GM12873 (cell line): Measurements from ENCODE around the gene COL23A1.

Experiments used
- TF ChIP-seq, protein P1 (sequence below): IDR thresholded peaks from 2 replicates; pipeline ENCODE4 v1.5.1; 2012; ENCODE audit warnings: low read depth, mild to moderate bottlenecking, moderate library complexity, low read length, control low read depth; ENCODE audit not compliant: insufficient read depth; ENCODE audit errors: missing control alignments

COL23A1 gene

DNA sequence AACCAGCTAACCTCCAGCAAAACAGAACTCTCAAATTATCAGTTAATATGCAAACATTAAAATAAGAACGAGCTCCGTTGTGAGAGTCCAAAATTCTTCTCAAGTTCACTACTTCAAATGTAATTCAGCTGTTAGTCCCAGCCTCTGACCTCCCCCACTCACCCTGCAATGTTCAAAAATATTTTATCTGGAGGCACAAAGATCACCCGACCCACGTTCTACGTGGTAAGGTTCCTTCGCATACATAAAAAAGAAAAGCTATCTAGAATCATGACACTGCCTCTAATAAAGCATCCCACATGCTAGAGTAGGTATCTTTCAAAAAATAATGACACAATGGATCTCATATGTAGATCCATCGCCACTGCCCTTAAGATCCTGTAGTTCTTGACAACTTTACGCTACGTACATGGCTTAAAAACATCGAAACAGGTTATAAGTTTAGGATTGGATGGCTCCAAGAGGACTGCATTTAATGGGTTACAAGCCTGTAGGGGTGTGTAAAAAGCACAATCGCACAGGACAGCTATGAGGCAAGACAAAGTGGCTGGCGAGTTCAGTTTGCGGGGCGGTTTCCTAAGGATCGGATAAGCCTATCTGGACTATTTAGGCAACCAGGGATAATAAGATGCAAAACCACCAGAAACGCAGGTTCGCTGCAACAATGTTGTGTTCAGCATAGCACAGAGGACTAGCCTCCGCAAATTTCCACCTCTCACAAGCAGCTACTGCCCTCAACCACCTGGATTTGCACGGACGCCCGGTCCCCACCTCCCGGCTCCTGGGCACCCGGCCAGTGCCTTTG is 35.7 kb upstream of the COL23A1 start:
- TF ChIP-seq, protein P1, sequence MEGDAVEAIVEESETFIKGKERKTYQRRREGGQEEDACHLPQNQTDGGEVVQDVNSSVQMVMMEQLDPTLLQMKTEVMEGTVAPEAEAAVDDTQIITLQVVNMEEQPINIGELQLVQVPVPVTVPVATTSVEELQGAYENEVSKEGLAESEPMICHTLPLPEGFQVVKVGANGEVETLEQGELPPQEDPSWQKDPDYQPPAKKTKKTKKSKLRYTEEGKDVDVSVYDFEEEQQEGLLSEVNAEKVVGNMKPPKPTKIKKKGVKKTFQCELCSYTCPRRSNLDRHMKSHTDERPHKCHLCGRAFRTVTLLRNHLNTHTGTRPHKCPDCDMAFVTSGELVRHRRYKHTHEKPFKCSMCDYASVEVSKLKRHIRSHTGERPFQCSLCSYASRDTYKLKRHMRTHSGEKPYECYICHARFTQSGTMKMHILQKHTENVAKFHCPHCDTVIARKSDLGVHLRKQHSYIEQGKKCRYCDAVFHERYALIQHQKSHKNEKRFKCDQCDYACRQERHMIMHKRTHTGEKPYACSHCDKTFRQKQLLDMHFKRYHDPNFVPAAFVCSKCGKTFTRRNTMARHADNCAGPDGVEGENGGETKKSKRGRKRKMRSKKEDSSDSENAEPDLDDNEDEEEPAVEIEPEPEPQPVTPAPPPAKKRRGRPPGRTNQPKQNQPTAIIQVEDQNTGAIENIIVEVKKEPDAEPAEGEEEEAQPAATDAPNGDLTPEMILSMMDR, result no peak

DNA sequence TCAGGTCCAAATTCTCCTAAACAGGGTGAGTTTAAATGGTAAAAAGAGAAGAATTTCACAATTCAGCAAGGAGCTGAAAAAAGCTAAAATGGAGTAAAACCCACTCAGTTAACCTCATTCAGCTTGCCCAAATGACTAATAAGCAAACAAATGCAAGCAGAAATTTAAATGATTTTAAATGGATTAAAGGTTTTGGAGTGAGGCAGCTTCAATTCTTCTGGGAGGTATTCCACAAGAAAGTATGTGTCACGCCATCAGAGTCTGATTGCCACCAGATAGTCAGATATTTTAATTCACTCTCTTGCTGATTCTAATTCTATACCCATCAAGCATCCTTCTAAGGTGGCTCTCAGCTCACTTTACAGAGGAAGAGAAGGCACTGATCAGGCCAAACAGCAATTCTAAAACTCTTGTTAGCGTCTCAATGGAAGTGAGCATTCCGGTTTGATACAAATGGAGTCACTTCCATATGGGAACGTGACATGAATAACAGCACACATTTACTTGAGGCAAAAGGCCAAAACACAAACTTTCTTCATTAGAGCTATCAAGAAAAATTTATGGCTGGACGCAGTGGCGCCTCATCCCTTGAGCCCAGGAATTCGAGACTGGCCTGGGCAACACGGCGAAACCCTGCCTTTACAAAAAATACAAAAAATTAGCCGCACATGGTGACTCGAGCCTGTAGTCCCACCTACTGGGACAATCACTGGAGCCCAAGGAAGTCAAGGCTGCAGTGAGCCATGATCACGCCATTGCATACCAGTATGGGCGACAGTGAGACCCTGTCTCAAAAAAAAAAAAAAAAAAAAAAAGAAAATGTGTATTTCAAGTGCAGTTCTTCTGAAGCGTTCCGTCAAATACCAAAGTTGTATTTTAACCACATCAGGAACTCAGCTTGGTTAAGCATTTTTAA is 34.7 kb upstream of the COL23A1 start:
- TF ChIP-seq, protein P1, result no peak

DNA sequence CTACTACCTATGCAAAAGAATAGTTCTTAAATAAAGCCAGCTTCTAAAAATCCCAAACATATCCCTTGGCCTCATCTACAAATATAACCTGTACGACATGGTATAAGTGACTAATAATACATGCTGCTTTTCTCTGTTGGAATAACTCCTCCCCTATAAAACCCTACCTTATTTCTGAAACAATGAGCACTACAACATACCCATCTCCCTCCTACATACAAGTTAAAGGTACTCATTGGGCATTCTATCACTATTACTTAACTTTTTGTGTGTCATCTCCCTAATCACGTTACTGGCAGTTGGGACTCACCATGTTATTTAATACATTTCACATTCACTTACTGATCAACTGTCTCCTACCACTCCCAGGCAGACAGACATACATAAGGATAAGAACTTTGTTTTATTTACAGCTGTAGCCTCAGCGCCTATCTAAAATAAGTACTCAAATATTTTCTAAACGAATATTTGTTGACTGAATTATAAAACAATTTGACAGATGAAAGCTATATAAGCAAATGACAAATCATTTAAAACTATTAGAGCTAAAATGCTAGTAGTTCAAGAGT is 32.6 kb upstream of the COL23A1 start:
- TF ChIP-seq, protein P1, result no peak

DNA sequence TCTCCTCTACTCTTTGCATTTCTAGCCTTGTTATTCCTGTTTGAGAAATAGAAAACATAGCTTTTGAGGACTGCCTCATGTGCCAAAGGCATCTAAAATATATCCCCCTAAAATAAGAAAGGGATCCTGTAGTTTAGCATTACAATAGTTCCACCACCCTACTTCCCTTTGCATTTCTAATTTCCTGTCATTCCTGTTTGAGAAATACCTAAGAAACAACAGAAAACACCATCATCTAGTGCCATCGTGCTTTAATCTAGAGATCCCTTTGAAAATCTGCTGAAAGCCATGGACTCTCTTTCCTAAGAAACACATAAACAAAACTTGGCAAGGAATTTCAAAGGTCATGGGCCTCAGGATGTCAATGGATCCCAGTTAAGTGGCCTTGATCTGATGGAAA is 29.2 kb upstream of the COL23A1 start:
- TF ChIP-seq, protein P1, result no peak

DNA sequence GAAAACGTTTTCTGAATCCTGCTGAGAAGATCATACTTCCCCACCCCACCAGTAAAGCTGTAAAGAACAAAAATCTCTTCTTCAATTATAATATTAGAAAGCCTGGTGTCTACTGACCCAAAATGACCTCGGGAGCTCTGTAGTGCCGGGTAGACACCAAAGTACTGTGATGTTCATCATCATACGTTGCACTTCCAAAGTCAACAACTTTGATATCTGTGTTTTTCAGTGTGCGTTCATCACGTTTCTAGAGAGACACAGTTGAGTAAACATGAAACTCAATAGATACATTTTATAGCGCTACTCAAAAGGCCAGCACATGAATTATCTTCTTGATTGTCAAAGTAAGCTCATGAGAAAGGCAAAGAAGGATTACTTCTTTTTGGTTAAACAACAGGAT is 22.1 kb upstream of the COL23A1 start:
- TF ChIP-seq, protein P1, result no peak

DNA sequence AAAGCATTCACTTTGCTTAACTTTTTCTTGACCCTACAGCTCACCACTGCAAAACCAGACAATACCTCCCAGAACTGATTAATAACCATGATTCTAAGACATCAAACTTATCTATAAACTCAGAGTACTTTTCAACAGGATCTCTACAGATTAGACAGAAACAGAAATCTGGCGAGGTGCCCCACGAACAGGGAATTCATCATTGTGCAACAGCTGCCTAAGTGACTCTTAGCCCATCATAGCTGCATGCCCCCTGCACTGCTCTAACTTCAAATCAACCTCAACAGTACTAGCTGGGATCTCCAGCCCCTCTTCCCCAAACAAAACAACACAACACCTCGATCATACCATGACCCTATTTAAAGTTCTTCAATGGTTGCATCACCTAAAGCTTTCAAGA is 16.1 kb upstream of the COL23A1 start:
- TF ChIP-seq, protein P1, result no peak

DNA sequence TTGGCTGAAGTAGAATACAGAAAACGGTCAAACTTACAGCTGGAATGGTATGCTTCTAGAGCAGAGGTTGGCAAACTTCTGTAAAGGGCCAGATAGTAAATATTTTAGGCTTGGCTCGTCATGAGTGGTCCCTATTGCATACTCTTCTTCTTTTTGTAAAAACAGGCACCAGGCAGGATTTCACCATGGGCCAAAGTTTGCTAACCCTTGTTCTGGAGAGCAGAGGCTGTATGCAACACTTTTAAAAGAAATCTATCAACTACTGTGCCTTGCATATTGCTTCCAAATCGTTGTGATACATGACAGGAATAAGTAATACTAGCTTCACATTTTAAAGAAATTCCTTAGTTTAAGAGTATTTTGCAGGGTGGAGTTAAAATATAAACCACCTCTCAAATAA is 15.6 kb upstream of the COL23A1 start:
- TF ChIP-seq, protein P1, result no peak
